Tibial nerve (tissue), 4 donors: Measurements from ENCODE around the gene NCAM1. TPM values are rescaled to one million over a fixed set of nuclear protein-coding genes. Genes with fewer than 3 reads are reported as not detected.
"Not testable (repeated sequence)": the region's sequence is repeated elsewhere in the genome, so short reads cannot be mapped to it uniquely, and the experiment has no call there.

Source experiments
- DNase-seq, 2 donors: peaks; one replicate each; pipeline ENCODE4 v3.0.0-alpha.2; 2019; ENCODE audit warnings: low spot score in 2 of 2
- H3K27ac ChIP-seq, 4 donors: fragments of 200-600 bp; sonication (generic) in 3 of 4; one replicate each; pipeline ENCODE4 v1.5.1; 2017 to 2019; ENCODE audit warnings: mild to moderate bottlenecking in 1 of 4
- H3K27me3 ChIP-seq, 2 donors: fragments of 200-600 bp; sonication (generic) in 1 of 2; one replicate each; pipeline versions ENCODE4 v1.5.1 to v1.6.0; 2017 to 2019
- H3K36me3 ChIP-seq, 3 donors: fragments of 200-600 bp; sonication (generic); one replicate each; pipeline ENCODE4 v1.5.1; 2018 to 2019
- H3K4me1 ChIP-seq, 4 donors: fragments of 200-600 bp; sonication (generic) in 3 of 4; one replicate each; pipeline ENCODE4 v1.5.1; 2017 to 2019
- H3K4me3 ChIP-seq, 4 donors: fragments of 200-600 bp; sonication (generic) in 3 of 4; one replicate each; pipeline ENCODE4 v1.5.1; 2017 to 2019; ENCODE audit warnings: mild to moderate bottlenecking in 1 of 4, moderate library complexity in 1 of 4
- H3K9me3 ChIP-seq, 4 donors: fragments of 200-600 bp; sonication (generic) in 3 of 4; one replicate each; pipeline ENCODE4 v1.5.1; 2017 to 2019
- EP300 ChIP-seq, 2 donors: sonication (generic); formaldehyde crosslinking; IDR thresholded peaks; one replicate each; pipeline ENCODE4 v1.6.1; 2017; ENCODE audit warnings: antibody characterized with exemption in 2 of 2, mild to moderate bottlenecking in 1 of 2
- POLR2A ChIP-seq, 2 donors: fragments of 450-650 bp; IDR thresholded peaks; one replicate each; pipeline ENCODE4 v1.6.1; 2017; ENCODE audit warnings: antibody characterized with exemption in 2 of 2, mild to moderate bottlenecking in 2 of 2, moderate library complexity in 2 of 2
- WGBS, 2 donors: methylation state at CpG; one replicate each; pipeline ENCODE4 v1.1.5; 2018; 5-methylcytosine and 5-hydroxymethylcytosine counted together
- total RNA-seq, 4 donors: library from RNA; depleted of rRNA; stranded (reverse); fragments of >200 nt; gene quantifications; one replicate each; pipeline ENCODE4 v1.1.0, GENCODE V29; 2016
- TF ChIP-seq, protein P1 (sequence below), 5 experiments: fragments of 200-600 bp in 3 of 5; fragments of 450-650 bp in 2 of 5; sonication (generic) in 3 of 5; IDR thresholded peaks; one replicate each; pipeline ENCODE4 v1.5.1; 2016 to 2019; ENCODE audit warnings: antibody characterized with exemption in 5 of 5, mild to moderate bottlenecking in 3 of 5, moderate library complexity in 2 of 5

The NCAM1 gene
- 100 to 1,000 TPM in 1 of 4 donors, 10 to 100 TPM in 3; 57.3 to 121 (median 76.1) TPM for total RNA-seq

DNA sequence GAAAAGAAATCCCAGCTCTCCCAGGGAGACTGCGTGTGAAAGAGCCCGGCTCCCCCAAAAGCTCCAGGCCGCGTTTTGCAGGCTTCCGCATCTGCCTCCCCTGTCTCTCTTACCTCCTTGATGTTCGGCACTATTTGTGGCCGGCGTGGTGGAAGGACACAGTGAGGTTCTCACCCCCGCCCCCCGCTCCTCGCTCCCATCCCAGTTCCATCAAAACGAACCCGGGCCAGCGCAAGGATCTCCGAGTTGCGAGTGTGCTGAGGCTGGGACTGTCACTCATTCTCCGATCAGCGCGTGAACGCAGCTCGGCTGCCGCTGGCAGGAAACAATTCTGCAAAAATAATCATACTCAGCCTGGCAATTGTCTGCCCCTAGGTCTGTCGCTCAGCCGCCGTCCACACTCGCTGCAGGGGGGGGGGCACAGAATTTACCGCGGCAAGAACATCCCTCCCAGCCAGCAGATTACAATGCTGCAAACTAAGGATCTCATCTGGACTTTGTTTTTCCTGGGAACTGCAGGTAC, at the start of gene NCAM1:
Gene NCAM1 (plus strand): TSS at position 275 of the 523 bp plus-strand sequence.
- Histone ChIP-seq H3K4me1 (peaks cover 0 to 32% (median 6%) of the 10 kb centered on the region in 4 donors), H3K27ac (peak within 1 kb of the TSS; percentile 3 to 80 (median 59)), H3K4me3 (peak within 1 kb of the TSS; percentile 31 to 61 (median 52)), H3K27me3 (peaks cover 0 to 59% of the 10 kb centered on the region in 2 donors), H3K9me3 (no peaks in the 10 kb centered on the region), H3K36me3 (no peaks in the 10 kb centered on the region)
- TF ChIP-seq EP300 (IDR thresholded peaks at IDR 0.05) (peak in 1 of 2 donors; percentile 61), POLR2A (IDR thresholded peaks at IDR 0.05) (peak in 1 of 2 donors; percentile 18)
- TF ChIP-seq, protein P1, sequence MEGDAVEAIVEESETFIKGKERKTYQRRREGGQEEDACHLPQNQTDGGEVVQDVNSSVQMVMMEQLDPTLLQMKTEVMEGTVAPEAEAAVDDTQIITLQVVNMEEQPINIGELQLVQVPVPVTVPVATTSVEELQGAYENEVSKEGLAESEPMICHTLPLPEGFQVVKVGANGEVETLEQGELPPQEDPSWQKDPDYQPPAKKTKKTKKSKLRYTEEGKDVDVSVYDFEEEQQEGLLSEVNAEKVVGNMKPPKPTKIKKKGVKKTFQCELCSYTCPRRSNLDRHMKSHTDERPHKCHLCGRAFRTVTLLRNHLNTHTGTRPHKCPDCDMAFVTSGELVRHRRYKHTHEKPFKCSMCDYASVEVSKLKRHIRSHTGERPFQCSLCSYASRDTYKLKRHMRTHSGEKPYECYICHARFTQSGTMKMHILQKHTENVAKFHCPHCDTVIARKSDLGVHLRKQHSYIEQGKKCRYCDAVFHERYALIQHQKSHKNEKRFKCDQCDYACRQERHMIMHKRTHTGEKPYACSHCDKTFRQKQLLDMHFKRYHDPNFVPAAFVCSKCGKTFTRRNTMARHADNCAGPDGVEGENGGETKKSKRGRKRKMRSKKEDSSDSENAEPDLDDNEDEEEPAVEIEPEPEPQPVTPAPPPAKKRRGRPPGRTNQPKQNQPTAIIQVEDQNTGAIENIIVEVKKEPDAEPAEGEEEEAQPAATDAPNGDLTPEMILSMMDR (IDR thresholded peaks at IDR 0.05): no peak
- DNase-seq: peak; percentile 12 to 21
- whole genome bisulfite sequencing, 2 donors: 0 to 1% methylated on average over 28 of the region's 28 CpGs

DNA sequence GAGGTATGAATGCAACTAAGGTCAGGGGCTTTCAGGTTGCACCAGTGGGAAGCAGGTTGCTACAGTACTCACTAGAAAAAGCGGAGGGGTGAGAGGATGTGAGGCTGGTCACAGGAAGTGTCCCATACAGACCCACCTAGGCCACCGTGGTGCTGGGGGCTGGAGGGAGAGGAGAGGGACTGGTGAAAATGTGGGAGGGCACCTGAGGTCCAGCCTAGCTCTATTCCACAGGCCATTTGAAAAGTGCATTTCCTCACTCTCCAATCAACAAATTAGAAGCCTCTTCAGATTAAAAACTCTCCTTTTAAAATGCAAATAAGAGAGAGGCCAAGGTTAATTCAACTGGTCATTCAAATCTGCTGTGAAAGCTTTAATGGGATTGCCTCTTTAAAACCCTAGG, 38.6 kb upstream of the NCAM1 start:
- TF ChIP-seq EP300 (IDR thresholded peaks at IDR 0.05) (no peak), POLR2A (IDR thresholded peaks at IDR 0.05) (no peak)
- TF ChIP-seq, protein P1 (IDR thresholded peaks at IDR 0.05): no peak
- Histone ChIP-seq H3K36me3 (no peaks in the 10 kb centered on the region), H3K27me3 (no peaks in the 10 kb centered on the region), H3K4me3 (no peak overlapping the region), H3K9me3 (no peaks in the 10 kb centered on the region), H3K4me1 (no peaks in the 10 kb centered on the region), H3K27ac (no peak overlapping the region)
- 58 to 80% methylated on average over 2 of the region's 2 CpGs for WGBS, 2 donors
- DNase-seq: no peak

DNA sequence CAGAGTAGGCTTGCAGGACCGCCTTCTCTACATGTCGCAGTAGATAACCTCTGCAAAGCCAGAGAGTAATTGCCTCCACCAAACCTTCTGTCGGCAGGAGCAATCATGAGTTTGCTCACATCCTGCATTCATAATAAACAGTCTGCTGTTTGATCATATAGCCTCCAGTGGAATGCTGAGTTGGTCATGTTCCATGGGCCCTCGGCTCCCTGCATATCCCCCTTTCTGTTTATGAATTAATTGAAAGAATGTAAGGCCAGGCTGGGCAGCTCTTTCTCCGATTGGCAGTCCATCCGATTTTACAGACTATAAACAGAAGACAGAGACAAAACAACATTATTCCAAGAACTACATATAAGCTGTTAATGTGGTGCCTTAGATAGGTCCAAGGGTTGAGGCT, 36.4 kb upstream of the NCAM1 start:
- H3K9me3 ChIP-seq, DNase-seq, H3K27me3 ChIP-seq, H3K4me3 ChIP-seq, H3K36me3 ChIP-seq, H3K4me1 ChIP-seq, H3K27ac ChIP-seq: not testable (repeated sequence)
- 52 to 55% methylated on average over 6 of the region's 6 CpGs for WGBS, 2 donors

DNA sequence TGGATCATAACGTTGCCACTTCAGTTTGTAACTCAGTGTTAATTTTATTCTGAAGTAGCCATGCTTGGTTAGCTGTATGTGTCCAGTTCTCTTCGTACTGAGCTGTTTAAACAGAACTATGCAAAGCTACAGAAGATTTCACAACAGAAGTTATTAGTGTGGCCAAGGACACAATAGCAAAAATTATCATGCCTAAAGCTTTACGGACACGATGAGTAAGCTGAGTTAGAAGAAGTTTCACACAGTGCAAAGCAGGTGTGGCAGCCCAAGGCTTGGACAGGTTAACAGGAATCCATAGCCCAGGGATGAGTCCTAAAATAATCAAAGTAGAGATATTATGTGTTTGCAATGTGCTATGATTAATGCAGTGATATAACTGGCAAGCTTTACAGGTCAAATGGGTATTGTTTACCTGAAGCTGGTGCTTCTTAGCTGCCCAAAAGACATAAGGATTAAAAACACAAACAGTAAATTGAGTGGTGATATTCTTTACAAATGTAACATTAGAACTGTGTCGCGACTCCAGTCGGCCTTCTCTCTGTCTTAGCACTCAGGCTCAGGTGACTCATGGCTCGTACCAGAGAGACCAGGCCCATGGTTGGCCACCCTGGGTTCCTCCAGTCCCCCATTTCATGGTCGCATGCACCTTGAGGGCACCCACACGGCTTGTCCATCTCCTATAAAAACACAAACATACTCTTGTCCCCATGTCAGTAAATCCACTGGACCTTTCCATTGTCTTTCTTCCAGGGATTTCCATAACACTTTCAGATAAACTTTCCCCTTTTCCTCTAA, 35.5 kb upstream of the NCAM1 start:
- Histone ChIP-seq H3K4me1 (no peaks in the 10 kb centered on the region), H3K9me3 (no peaks in the 10 kb centered on the region), H3K36me3 (no peaks in the 10 kb centered on the region), H3K4me3 (no peak overlapping the region), H3K27ac (no peak overlapping the region), H3K27me3 (no peaks in the 10 kb centered on the region)
- no peak for DNase-seq
- 84 to 87% methylated on average over 10 of the region's 10 CpGs for WGBS, 2 donors
- TF ChIP-seq, protein P1 (IDR thresholded peaks at IDR 0.05): no peak
- no peak for TF ChIP-seq EP300 (IDR thresholded peaks at IDR 0.05)
- no peak for TF ChIP-seq POLR2A (IDR thresholded peaks at IDR 0.05)

DNA sequence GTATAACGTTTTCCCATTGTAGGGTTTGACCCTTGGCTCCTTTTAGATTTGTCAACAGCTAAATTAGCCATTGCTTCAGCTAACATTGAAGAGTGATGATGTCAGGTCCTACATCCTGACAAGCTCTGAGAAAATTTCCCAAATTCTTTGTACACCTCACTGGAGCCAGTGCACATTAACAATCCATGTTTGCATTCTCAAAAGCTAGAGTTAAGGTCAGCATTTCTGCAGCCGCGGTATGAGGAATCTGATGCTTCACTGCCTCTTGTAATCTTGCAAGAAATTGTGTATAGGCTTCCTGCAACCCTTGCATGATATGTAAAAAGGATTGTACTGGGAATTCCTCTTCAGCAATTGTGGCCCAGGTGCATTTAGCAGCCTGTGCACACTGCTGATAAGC, 33.1 kb upstream of the NCAM1 start:
- no peak overlapping the region for H3K27ac ChIP-seq
- H3K9me3 ChIP-seq: no peaks in the 10 kb centered on the region
- H3K27me3 ChIP-seq: no peaks in the 10 kb centered on the region
- no peak overlapping the region for H3K4me3 ChIP-seq
- TF ChIP-seq POLR2A (IDR thresholded peaks at IDR 0.05) (no peak), EP300 (IDR thresholded peaks at IDR 0.05) (no peak)
- TF ChIP-seq, protein P1 (IDR thresholded peaks at IDR 0.05): no peak
- DNase-seq: no peak
- H3K36me3 ChIP-seq: no peaks in the 10 kb centered on the region
- no peaks in the 10 kb centered on the region for H3K4me1 ChIP-seq
- 32 to 48% methylated on average over 3 of the region's 3 CpGs for WGBS, 2 donors
